Activated CD4-positive, alpha-beta T cell treated with anti-CD3 and anti-CD28 coated beads, Interleukin-2, amount 50 U/mL, for 24 hours (primary cell): ENCODE results near the gene CDH4.

Experiments
- DNase-seq, 2 donors: peaks; one replicate each; pipeline ENCODE4 v3.0.0-alpha.2; 2020; ENCODE audit warnings: low read depth in 1 of 2, low spot score in 1 of 2

CDH4 gene

DNA sequence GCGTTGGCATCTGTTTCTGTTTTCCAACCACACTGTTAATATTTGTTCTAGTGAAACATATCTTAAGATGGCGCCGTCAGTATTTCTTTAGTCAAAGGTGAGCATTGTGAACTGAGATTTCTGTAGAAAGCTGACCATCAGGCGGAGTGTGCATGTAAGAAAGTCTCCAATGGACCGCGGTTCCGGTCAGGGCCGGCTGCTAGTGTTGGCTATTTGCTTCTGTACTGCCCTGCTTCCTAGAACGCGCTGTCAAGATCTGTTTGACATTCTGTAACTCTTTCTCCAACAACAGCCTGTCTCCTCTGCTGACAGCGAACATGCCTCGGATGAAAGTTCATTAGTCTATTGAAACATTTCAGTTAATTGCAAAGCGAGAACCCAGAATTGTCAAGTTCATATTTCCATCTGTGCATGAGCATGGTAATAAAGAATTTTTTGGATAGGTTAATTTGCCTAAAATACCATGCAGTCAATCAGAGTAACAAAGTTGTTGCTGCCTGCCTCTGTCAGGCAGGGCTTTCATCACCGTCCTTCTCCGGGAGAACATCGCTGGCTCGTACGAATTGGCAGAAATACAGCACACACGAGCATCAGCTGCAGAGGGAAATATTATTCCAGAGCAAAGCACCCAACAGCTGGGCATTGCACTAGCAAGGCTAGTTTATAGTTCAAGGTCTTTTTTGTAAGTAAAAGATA, 369.1 kb downstream of the CDH4 start:
- no peak for DNase-seq

DNA sequence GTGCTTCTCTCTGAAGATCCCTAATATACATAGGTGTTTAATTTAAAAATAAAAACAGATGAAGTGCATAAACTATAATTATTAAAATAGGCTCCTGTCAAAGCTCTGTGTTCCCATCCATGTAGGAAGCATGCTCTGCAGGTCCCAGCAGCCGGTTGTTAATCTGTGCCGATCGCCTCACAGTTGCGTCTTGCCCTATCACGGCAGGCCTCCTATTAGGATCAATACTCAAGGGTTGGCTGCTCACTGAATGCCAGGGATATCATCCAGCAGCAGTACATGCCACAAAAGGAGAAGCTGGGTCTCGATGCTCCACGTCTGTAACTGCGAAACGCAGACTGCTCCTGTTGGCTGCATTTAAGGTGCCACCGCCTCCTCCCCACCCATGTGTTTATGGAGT, 369.8 kb downstream of the CDH4 start:
- DNase-seq: no peak

GRCh38 chr20:61623451-61623850, 371.4 kb downstream of the CDH4 start:
- DNase-seq: no peak

DNA sequence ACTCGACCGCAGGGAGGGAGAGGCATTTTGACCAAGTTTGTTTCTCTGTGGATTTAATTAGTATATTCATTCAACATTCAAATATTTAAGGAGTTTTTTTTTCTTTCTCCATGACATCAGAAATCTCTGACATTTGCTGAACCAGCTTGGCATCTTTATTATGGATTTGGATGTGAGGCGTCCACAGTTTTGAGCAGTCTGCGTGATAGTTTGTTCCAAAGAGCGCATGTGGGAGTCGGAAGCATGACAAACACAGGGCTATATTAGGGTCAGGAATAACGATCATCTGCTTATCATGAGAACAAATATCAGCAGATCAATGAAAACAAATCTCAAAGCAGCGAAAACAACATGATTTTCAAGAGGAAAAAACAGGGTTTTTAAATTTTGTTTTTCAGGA, 373.2 kb downstream of the CDH4 start:
- DNase-seq: no peak

- DNase-seq: no peak
Observed at GRCh38 chr20:61626412-61626811, 374.4 kb downstream of the CDH4 start.

DNA sequence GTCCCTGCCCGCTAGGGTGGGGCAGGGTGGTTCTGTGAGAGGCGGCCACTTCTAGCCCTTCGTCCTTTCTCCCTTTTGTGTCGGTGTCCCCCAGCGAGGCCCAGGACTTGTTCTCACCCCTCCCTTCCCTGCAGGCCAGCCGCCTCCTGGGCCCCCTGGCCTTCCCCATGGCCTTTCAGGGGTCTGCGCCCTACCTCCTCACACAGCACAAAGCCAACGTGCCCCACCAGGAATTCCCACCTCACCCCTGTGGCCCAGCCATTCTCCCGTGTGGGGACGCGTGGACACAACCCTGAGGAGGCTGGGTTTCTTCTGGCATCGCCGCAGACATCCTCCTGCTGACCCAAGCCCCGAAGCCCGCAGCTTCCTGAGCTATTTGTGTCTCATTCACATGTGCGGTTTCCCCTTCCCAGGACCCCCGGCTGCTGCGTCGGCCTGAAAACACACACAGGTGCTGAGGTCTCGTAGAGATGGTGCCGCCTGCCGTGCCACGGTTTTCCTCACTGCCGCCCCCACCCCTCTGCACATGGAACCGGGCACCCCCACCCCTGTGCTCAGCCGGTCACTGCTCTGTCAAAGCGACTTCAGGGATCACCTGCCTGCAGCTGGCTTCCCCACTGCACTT, 375.8 kb downstream of the CDH4 start:
- no peak for DNase-seq

- DNase-seq: no peak
Observed at GRCh38 chr20:61628480-61628879, 376.4 kb downstream of the CDH4 start.

DNA sequence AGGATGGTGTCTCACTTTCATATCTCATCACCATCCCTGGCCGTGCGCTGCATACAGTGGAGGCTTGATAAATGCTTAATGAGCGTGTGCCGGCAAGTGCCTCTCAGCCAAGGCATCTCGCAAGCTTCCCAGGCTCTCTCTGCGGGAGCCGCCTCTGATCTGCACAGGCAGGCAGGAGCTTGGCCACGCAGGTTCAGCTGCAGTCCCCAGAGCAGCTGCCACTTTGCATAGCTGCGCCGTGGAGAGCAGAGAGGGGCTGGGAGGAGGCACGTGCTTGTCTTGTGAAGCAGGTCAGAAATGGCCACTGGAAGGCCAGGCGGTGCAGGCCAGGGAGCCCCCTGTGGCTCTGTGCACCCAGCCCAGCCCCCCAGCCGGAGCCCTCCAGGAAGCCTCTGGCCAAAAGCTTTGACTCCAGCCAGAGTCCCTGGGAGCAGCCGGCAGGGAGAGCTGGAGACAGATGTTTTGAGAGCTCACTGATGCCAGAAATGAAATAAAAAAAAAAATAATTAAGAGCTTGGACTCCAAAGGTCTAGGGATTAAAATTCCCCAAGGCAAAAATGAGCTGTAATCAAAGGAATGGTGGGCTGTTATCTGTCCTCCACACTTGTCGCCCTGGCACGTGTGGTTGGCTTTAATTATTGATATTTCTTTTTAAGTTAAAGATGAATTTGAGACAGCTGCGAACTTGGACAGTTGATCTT, 377.0 kb downstream of the CDH4 start:
- DNase-seq: no peak

- DNase-seq: no peak
Observed at GRCh38 chr20:61629602-61630390, 377.7 kb downstream of the CDH4 start.

DNA sequence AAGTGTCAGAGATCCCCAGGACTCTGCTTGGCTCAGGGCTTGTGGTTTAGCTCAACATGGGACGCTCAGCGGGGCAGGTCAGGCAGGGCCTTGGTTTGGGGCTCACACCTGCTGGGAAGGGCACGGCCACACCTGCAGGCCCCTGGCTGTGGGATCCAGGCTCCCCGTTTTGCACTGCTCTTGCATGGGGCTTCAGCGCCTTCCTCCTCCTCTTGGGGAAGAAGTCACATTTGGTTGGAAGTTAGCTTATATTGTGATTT, 378.3 kb downstream of the CDH4 start:
- DNase-seq: no peak

DNA sequence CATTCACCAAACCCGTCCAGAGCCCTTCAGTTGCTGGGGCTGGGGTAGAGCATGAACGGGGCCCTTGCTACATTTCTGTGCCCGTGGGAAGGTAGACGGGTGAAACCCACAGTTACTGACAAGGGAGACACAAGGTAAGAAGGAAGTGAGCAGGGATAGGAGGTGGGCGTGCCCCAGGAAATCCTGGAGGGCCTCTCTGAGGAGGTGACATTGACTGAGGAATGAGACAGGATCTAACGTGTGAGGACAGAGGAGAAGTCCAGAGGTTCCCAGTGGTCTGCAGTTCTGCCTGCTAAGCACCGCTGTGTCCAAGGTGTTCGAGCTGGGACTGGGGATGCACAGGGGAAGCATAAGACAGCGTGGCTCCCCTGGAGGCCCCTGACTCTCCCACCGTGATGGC, 378.8 kb downstream of the CDH4 start:
- no peak for DNase-seq

- DNase-seq: no peak
Observed at GRCh38 chr20:61631751-61632150, 379.7 kb downstream of the CDH4 start.

GRCh38 chr20:61633004-61633403, 380.9 kb downstream of the CDH4 start:
- DNase-seq: no peak

DNA sequence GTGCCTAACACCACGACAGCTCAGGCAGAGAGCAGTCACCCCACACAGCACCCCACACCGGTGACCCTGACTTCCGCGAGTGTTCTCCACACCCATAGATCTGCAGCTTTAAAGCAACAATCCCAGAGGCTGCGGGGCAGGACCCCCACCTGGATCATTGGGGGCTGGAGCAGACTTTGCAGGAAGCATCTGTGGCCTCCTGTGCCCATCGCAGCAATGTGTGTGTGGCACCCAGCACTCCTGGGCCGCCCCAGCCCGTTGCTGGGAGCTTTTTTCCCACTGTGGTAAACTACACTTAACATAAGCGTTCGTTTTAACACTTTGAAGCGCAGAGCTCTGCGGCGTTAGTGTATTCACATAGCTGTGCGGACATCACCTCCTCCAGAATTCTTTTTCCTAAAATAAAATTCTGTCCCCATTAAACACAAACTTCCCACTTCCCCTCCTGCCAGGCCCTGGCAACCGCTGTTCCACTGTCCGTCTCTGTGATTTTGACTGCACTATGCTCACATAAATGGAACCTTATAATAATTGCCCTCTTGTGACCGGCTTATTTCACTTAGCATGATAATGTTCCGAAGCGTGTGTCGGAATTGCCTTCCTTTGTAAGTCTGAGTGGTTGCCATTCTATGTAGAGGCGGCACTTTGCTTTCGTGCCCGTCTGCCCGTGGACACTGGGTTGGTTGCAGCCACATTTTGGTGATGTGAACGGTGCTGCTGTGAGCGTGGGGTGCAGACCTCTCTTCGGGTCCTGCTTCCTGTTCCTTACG, 382.5 kb downstream of the CDH4 start:
- DNase-seq: no peak

DNA sequence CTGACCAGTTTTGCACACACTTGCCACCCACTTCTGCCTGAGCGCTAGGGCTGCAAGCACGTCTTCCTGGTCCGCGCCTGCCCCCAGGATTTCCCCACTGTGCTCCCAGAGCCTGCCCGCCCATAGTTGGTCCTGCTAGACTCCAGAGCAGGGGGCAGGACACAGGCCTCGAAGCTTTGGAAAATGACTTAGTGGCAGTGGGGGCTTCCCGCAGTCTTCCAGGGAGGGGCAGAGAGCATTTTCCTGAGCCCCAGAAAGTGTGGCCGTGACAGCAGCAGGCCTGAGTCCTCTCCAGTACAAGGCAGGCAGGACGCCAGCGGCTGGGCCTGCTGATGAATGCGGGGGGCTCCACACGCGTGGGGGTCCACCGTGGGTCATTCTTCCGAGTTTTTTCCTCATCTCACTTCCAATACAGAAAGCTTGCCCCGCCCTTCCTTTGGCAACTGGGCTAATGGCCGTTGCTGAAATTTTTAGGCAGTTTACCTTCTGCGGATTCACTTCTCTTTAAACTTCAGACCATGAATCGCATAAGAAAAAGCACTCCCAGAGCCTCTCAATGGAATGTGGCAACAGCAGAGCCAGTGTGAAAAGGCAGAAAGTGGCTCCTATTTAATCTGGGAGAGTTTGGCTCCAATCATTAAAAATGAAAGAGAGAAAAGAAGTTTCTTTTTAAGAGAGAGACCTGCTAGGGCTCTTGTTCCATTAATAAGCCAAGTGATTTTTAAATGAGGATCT, 383.8 kb downstream of the CDH4 start:
- DNase-seq: no peak

DNA sequence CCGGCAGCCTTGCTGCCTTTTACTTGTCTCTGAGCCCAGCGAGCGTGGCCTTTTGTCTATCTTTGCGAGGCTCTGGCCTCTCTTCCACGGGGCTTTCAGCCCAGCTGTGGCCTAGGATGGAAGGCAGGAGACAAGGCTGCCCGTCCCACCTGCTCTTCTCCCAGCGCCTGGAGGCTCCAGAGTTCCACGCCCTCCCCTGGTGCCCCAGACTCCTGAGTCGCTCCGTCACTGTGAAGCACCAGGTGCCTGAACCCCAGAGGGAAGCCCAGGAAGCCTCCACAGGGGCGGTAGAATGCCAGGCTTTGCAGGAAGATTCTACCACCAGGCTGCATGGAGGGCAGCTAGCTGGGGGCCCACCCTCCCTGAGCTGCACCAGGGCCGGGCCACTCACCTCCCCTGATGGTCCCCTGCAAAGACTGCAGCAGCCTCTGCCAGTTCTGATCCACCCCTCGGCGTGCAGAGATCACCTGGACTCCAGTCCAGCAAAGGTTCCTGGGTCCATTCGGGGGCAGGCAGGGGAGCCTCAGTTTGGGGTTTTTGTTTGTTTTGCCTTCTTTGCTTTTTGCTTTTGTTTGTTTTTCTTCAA, 384.6 kb downstream of the CDH4 start:
- DNase-seq: no peak

DNA sequence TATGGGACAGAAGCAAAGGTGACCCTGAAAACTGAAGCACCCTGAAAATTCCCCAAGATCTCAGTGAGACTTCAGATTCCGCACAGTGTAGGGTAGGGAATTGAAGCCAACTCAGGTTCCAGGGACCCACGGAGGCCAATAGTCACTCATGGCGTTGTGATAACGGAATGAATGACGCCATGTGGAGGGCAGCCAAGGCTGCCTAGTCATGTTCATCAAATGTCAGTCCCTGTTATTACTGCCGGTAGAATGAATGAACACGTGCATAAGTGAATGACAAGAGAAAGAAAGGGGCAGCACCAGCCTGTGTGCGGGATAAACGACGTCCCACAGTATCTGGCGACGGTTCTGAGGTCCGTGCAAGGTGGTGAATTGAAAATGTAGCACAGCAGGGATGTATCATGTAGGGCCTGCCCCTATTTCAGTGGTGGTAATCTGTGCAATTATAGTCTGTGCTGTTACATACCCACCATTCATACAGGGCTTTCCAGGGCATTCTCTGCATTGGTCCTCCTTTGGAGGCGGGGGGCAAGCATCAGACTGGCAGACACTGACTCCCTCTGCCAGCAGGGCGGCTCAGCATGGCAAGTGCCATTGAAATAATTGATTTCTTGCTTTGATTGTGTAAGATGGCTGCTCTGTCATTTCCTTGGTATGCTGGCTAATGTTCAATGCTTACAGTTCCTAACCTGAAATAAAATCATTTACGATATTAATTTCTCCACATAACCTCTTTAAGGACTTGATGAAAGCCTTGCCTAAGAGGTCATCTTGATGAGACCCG, 386.9 kb downstream of the CDH4 start:
- no peak for DNase-seq

DNA sequence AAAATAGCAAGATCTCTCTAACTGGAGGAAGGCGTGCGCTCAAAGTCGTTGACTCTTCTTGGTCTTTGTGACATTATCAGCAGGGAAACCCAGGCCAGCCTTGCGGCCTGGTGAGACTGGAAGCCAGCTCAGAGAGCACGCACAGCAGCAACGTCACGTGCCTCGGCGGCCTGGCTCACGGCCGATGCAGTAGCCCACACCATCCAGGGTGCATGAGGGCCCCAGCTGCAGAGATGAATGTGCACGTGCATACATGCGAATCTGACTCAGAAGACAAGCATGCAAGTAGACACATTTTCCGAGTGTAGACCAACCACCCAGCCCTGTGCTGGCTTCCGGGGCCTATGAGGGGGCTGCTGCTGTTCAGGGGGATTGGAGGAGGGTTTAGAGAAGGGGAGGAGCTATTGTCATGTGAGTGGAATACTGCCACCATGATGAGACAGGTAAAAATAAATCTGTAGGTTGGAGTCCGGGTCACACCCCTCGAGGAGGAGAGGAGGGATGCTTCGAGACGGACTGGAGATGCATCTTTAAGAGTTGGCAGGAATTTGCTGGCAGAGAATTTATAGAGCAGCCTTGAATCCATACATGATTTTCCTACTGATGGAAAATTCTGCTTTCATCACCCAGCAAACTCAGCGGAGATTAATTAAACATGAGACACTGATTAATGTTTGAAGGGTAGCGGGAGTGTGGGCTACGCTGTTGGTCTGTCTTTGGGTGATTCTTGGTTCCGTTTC, 388.2 kb downstream of the CDH4 start:
- DNase-seq: no peak

DNA sequence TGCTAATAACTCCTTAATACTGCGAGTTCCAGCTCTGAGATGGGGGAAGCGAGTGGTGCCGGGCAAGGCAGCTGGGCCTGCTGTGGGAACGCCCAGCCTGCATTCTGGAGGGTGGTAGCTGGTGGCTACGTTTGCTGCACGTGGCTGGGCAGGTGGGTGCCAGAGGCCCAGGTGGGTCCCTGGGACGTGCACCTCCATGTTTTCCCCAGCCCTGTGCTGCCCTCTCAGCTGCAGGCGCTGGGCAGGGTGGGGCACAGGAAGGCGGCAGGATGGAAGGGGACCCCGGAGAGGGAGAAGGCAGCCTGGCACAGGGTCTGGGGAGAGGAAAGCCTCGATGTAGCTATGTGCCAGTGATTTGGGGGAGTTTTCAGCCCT, 388.8 kb downstream of the CDH4 start:
- no peak for DNase-seq
